Endothelial cell of umbilical vein (primary cell): ENCODE results near the gene ANKS1B. TPM values are rescaled to one million over a fixed set of nuclear protein-coding genes. Genes with fewer than 3 reads are reported as not detected.

Experiments
- BruUV-seq: library from RNA; stranded (reverse); fragments of 400-500 nt; replicated peaks from 2 replicates; lab custom pipeline; 2021; lab: Mats Ljungman, UMichigan
- CTCF ChIA-PET: fragments of 300-600, 350-600 bp; sonication (Branson Sonifier 250); formaldehyde crosslinking; loops from one replicate; lab custom pipeline; 2021; ENCODE audit warnings: antibody characterized with exemption, inconsistent platforms; lab: Charles Lee
- POLR2A ChIA-PET: fragments of 300-600, 350-600 bp; sonication (Branson Sonifier 250); formaldehyde crosslinking; loops from one replicate; lab custom pipeline; 2021; ENCODE audit warnings: antibody characterized with exemption, inconsistent platforms; lab: Charles Lee
- DNase-seq: peaks from one replicate; pipeline ENCODE4 v3.0.0-alpha.2; 2011; ENCODE audit warnings: low read depth, low spot score
- FAIRE-seq: peaks from 2 replicates; lab custom pipeline; 2011; peaks lifted over from hg19 to GRCh38; lab: Jason Lieb, UNC
- H2AFZ ChIP-seq: 2 replicates; pipeline ENCODE4 v1.6.0; 2012; ENCODE audit warnings: low read depth, low read length, control low read depth, inconsistent platforms
- H3K27ac ChIP-seq: 2 replicates; pipeline ENCODE4 v1.5.1; 2011; ENCODE audit warnings: low read depth, mild to moderate bottlenecking, control low read depth, low read length, moderate library complexity; ENCODE audit not compliant: insufficient read depth
- H3K27me3 ChIP-seq, 2 experiments: 2 replicates each; pipeline versions ENCODE4 v1.6.0 to v1.6.1; 2011; ENCODE audit warnings: low read length in 2 of 2, mixed read lengths in 1 of 2; ENCODE audit not compliant: control insufficient read depth in 2 of 2, insufficient read depth in 2 of 2
- H3K36me3 ChIP-seq, 2 experiments: 2 replicates in 1 of 2; 3 replicates in 1 of 2; pipeline ENCODE4 v1.5.1; 2011; ENCODE audit warnings: low read length in 2 of 2, mild to moderate bottlenecking in 1 of 2, moderate library complexity in 1 of 2; ENCODE audit not compliant: control insufficient read depth in 2 of 2, insufficient read depth in 2 of 2; ENCODE audit errors: extremely low read depth in 1 of 2
- H3K4me1 ChIP-seq: 3 replicates; pipeline ENCODE4 v1.5.1; 2011; ENCODE audit warnings: mild to moderate bottlenecking, low read length; ENCODE audit not compliant: control insufficient read depth, insufficient read depth; ENCODE audit errors: extremely low read depth
- H3K4me2 ChIP-seq: 2 replicates; pipeline ENCODE4 v1.6.1; 2011; ENCODE audit warnings: low read length, control low read depth, mixed read lengths; ENCODE audit not compliant: insufficient read depth
- H3K4me3 ChIP-seq, 3 experiments: fragments of 200-600 bp in 1 of 3; sonication (generic), shearing (Covaris generic) in 1 of 3; replicated peaks in 1 of 3; 2 replicates each; pipeline ENCODE4 v1.5.1; 2011 to 2016; ENCODE audit warnings: control low read depth in 3 of 3, low read length in 3 of 3, mild to moderate bottlenecking in 2 of 3, inconsistent platforms in 1 of 3, low read depth in 1 of 3, moderate library complexity in 1 of 3; ENCODE audit not compliant: insufficient read depth in 1 of 3
- H3K79me2 ChIP-seq: 2 replicates; pipeline ENCODE4 v1.6.0; 2012; ENCODE audit warnings: low read length, inconsistent platforms; ENCODE audit not compliant: control insufficient read depth, insufficient read depth
- H3K9ac ChIP-seq: replicated peaks from 2 replicates; pipeline ENCODE3; 2011; ENCODE audit warnings: low read length, control low read depth; ENCODE audit not compliant: insufficient read depth; ENCODE audit errors: extremely low read depth
- H3K9me1 ChIP-seq: replicated peaks from 3 replicates; pipeline ENCODE4 v1.6.0; 2011; ENCODE audit warnings: mild to moderate bottlenecking, low read length; ENCODE audit not compliant: control insufficient read depth, insufficient read depth; ENCODE audit errors: extremely low read depth
- H3K9me3 ChIP-seq: replicated peaks from 2 replicates; pipeline ENCODE4 v1.5.1; 2012; ENCODE audit warnings: low read length, inconsistent platforms; ENCODE audit not compliant: control insufficient read depth, insufficient read depth
- H4K20me1 ChIP-seq: replicated peaks from 2 replicates; pipeline ENCODE3; 2011; ENCODE audit warnings: mild to moderate bottlenecking, low read length; ENCODE audit not compliant: control insufficient read depth, insufficient read depth; ENCODE audit errors: extremely low read depth
- GATA2 ChIP-seq: IDR thresholded peaks from 2 replicates; pipeline ENCODE4 v1.7.0; 2011; ENCODE audit warnings: low read depth, mild to moderate bottlenecking, moderate library complexity, mixed read lengths, low read length; ENCODE audit not compliant: insufficient read length, insufficient read depth
- JUN ChIP-seq: IDR thresholded peaks from 2 replicates; pipeline ENCODE4 v1.6.1; 2011; ENCODE audit warnings: borderline replicate concordance, low read depth; ENCODE audit not compliant: insufficient read length, insufficient read depth
- MAX ChIP-seq: IDR thresholded peaks from 2 replicates; pipeline ENCODE4 v1.6.1; 2011; ENCODE audit not compliant: insufficient read depth, insufficient read length
- MYC ChIP-seq: IDR thresholded peaks from one replicate; pipeline ENCODE4 v1.6.1; 2011; ENCODE audit warnings: mild to moderate bottlenecking, low read depth, low read length
- POLR2A ChIP-seq: IDR thresholded peaks from 2 replicates; pipeline ENCODE4 v1.6.1; 2012; ENCODE audit warnings: low read depth, mild to moderate bottlenecking, control low read depth, low read length
- POLR2AphosphoS5 ChIP-seq: IDR thresholded peaks from 2 replicates; pipeline ENCODE4 v1.6.1; 2012; ENCODE audit warnings: low read depth, mild to moderate bottlenecking, control low read depth, low read length, moderate library complexity; ENCODE audit not compliant: insufficient read depth
- dilution Hi-C: fragments of 300-500 bp; cut with MboI; formaldehyde crosslinking; loops from one replicate; pipeline ENCODE4 v1.15.0; 2019; ENCODE audit warnings: low sequenced_read_pairs; ENCODE audit not compliant: extremely low pct_ligation_motif_present
- intact Hi-C: fragments of 100-400 bp; cut with micrococcal nuclease; formaldehyde crosslinking; loops from one replicate; pipeline ENCODE4 v1.10.0; 2022
- polyA plus RNA-seq, 4 experiments: library from polyadenylated mRNA; depleted of rRNA in 3 of 4; stranded (reverse) in 3 of 4; unstranded in 1 of 4; fragments of >200 nt; gene quantifications; 2 replicates each; pipeline versions ENCODE4 v1.2.1 to v1.2.3, GENCODE V29; 2011 to 2012; ENCODE audit warnings: missing spikeins in 1 of 4
- total RNA-seq: library from RNA; stranded (reverse); gene quantifications from 2 replicates; pipeline ENCODE4 v1.2.3, GENCODE V29; 2021
- TF ChIP-seq, protein P1 (sequence below), 2 donors: IDR thresholded peaks; 1 replicate in 1 of 2; 2 replicates in 1 of 2; pipeline ENCODE4 v1.5.1; 2011; ENCODE audit warnings: low read length in 2 of 2, mild to moderate bottlenecking in 2 of 2, moderate library complexity in 2 of 2, control low read depth in 1 of 2, inconsistent platforms in 1 of 2, low read depth in 1 of 2; ENCODE audit not compliant: insufficient read depth in 1 of 2; ENCODE audit errors: extremely low read depth in 1 of 2

Gene ANKS1B
- total and polyA plus RNA-seq, 2 donors (not counting 3 experiments of a cell fraction or from before 2014, with no cell fraction given) = 0.15 to 0.38 TPM

DNA sequence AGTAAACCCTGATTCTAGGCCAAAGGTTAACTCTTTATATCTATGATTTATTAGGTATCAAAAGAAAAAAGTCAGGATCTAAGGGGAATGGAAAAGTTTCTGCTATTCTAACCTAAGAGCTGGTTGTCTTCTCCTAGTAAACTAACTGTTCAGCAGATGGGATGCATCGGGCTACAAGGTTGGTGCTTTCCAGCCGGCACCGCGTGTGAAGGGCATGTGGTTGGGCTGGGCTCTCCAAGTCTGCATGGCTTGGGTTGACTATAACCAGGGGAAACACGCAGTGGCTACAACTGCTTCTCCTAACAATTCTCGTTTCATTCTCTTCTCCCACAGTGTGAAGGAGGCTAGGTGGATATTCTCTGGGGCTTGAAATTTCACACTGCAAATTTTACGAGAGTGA, 985.2 kb downstream of the ANKS1B start:
- FAIRE-seq (no peak), DNase-seq (no peak)
- intact Hi-C loops (loop anchor here (2.0 kb wide), 1 partner anchor 45 kb away; no protein-coding TSS in a partner anchor), dilution Hi-C loops (no loop called here)
- no TSS peak for BruUV-seq
- Histone ChIP-seq H3K9me3 (no peaks in the 10 kb centered on the region), H3K9ac (no peak overlapping the region), H3K4me3 (no peak overlapping the region), H3K79me2 (no peaks in the 10 kb centered on the region), H3K4me2 (no peak overlapping the region), H3K36me3 (no peaks in the 10 kb centered on the region), H3K4me1 (no peaks in the 10 kb centered on the region), H2AFZ (no peak overlapping the region), H3K9me1 (no peaks in the 10 kb centered on the region), H3K27ac (no peak overlapping the region), H4K20me1 (no peaks in the 10 kb centered on the region), H3K27me3 (peaks cover 0 to 2% of the 10 kb centered on the region in 2 experiments)
- POLR2A ChIA-PET = no interaction called here
- CTCF ChIA-PET = interaction anchor here (1.0 to 4.4 kb wide), 8 partner anchors 10 to 582 kb away, joined by 3 to 68 read pairs (median 12); no protein-coding TSS in a partner anchor
- TF ChIP-seq GATA2 (no peak), JUN (no peak), MAX (no peak), POLR2A (no peak), POLR2AphosphoS5 (no peak), MYC (no peak)
- TF ChIP-seq, protein P1, sequence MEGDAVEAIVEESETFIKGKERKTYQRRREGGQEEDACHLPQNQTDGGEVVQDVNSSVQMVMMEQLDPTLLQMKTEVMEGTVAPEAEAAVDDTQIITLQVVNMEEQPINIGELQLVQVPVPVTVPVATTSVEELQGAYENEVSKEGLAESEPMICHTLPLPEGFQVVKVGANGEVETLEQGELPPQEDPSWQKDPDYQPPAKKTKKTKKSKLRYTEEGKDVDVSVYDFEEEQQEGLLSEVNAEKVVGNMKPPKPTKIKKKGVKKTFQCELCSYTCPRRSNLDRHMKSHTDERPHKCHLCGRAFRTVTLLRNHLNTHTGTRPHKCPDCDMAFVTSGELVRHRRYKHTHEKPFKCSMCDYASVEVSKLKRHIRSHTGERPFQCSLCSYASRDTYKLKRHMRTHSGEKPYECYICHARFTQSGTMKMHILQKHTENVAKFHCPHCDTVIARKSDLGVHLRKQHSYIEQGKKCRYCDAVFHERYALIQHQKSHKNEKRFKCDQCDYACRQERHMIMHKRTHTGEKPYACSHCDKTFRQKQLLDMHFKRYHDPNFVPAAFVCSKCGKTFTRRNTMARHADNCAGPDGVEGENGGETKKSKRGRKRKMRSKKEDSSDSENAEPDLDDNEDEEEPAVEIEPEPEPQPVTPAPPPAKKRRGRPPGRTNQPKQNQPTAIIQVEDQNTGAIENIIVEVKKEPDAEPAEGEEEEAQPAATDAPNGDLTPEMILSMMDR (IDR thresholded peaks at IDR 0.05; ENCODE audit: extremely low read depth in 1 of 2, insufficient read depth in 1 of 2, low read depth in 1 of 2, low read length in 2 of 2) = no peak
